ENCODE measurements around the gene KLHL18. TPM values are rescaled to one million over a fixed set of nuclear protein-coding genes. Genes with fewer than 3 reads are reported as not detected.

KLHL18 gene
- polyA plus RNA-seq, 2 of the 4 experiments (the other 2 are of a cell fraction), result 14.3 to 20.7 TPM

- TF ChIP-seq BCL3 (IDR thresholded peaks at IDR 0.05), result no peak
These were observed 103.1 kb downstream of the KLHL18 start (continued) for GRCh38 chr3:47385796-47386195.

- Histone ChIP-seq H3K4me3 (no peak overlapping the region), H3K27ac (no peak overlapping the region), H3K4me2 (no peak overlapping the region), H3K9me3 (no peaks in the 10 kb centered on the region), H3K4me1 (no peaks in the 10 kb centered on the region)
- TF ChIP-seq RNF2 (IDR thresholded peaks at IDR 0.05; ENCODE audit: borderline replicate concordance, low read depth), result no peak
- no peak for TF ChIP-seq EHF (CRISPR knock-in tag; IDR thresholded peaks at IDR 0.05)
- TF ChIP-seq FOSB (CRISPR knock-in tag; IDR thresholded peaks at IDR 0.05), result no peak
- TF ChIP-seq GATA3 (IDR thresholded peaks at IDR 0.05; ENCODE audit: borderline replicate concordance), result no peak
- TF ChIP-seq HOXA7 (CRISPR knock-in tag; IDR thresholded peaks at IDR 0.05), result no peak
- TF ChIP-seq MYC (IDR thresholded peaks at IDR 0.05; ENCODE audit: borderline replicate concordance, low read length), result no peak
- TF ChIP-seq EHMT2 (IDR thresholded peaks at IDR 0.05; ENCODE audit: low read depth), result no peak
- no peak for TF ChIP-seq PHF8 (IDR thresholded peaks at IDR 0.05; ENCODE audit: borderline replicate concordance, low read depth)
- TF ChIP-seq NR3C1 (IDR thresholded peaks at IDR 0.05), result no peak
- DNase-seq (ENCODE audit: low read depth in 1 of 2, low spot score in 1 of 2), result no peak
- ChIA-PET CTCF (interaction anchor here (1.1 kb wide), 1 partner anchor 27 kb away, joined by 3 read pairs; no protein-coding TSS in a partner anchor), POLR2A (no interaction called here)
- no peak for FAIRE-seq
- WGBS (ENCODE audit: missing lambda C conversion rate), result 93% methylated on average over 3 of the region's 3 CpGs
- ATAC-seq, result no peak
These were observed 110.2 kb downstream of the KLHL18 start for GRCh38 chr3:47392933-47393332.

- ATAC-seq, result no peak
- 82% methylated on average over 8 of the region's 8 CpGs for WGBS (ENCODE audit: missing lambda C conversion rate)
- FAIRE-seq, result no peak
- ChIA-PET CTCF (interaction anchor here (0.6 kb wide), 1 partner anchor 81 kb away, joined by 3 read pairs; the partner anchor contains the start of gene SCAP), POLR2A (no interaction called here)
- Histone ChIP-seq H3K4me2 (no peak overlapping the region), H3K4me1 (no peaks in the 10 kb centered on the region), H3K4me3 (no peak overlapping the region), H3K27ac (no peak overlapping the region), H3K9me3 (no peaks in the 10 kb centered on the region)
- no peak for TF ChIP-seq KDM5A (IDR thresholded peaks at IDR 0.05)
- no peak for TF ChIP-seq CHD4 (IDR thresholded peaks at IDR 0.05; ENCODE audit: borderline replicate concordance)
- no peak for TF ChIP-seq FOSL2 (IDR thresholded peaks at IDR 0.05)
- no peak for TF ChIP-seq FOSL2 (CRISPR knock-in tag; IDR thresholded peaks at IDR 0.05)
- no peak for TF ChIP-seq SMC3 (IDR thresholded peaks at IDR 0.05)
- no peak for TF ChIP-seq ZFP36 (IDR thresholded peaks at IDR 0.05; ENCODE audit: borderline replicate concordance, partially characterized antibody)
- no peak for TF ChIP-seq FOSB (CRISPR knock-in tag; IDR thresholded peaks at IDR 0.05)
- TF ChIP-seq BHLHE40 (IDR thresholded peaks at IDR 0.05; ENCODE audit: low read depth, low read length), result no peak
- no peak for TF ChIP-seq RNF2 (IDR thresholded peaks at IDR 0.05; ENCODE audit: borderline replicate concordance, low read depth)
- no peak for TF ChIP-seq BCL3 (IDR thresholded peaks at IDR 0.05)
- TF ChIP-seq E2F6 (IDR thresholded peaks at IDR 0.05; ENCODE audit: borderline replicate concordance, low read depth), result no peak
- TF ChIP-seq MAFK (IDR thresholded peaks at IDR 0.05; ENCODE audit: partially characterized antibody), result no peak
- no peak for TF ChIP-seq HES2 (IDR thresholded peaks at IDR 0.05)
- TF ChIP-seq EHF (CRISPR knock-in tag; IDR thresholded peaks at IDR 0.05), result no peak
- no peak for TF ChIP-seq HOXA7 (CRISPR knock-in tag; IDR thresholded peaks at IDR 0.05)
- DNase-seq (ENCODE audit: low read depth in 1 of 2, low spot score in 1 of 2), result no peak
These were observed 111.6 kb downstream of the KLHL18 start for GRCh38 chr3:47394140-47394870.

Measured in A549 (cell line).